ENCODE results near the gene TIMM10. TPM values are rescaled to one million over a fixed set of nuclear protein-coding genes. Genes with fewer than 3 reads are reported as not detected.

TIMM10 gene
- total and polyA plus RNA-seq, 12 donors, result 23.9 to 89.0 (median 53.7) TPM

DNA sequence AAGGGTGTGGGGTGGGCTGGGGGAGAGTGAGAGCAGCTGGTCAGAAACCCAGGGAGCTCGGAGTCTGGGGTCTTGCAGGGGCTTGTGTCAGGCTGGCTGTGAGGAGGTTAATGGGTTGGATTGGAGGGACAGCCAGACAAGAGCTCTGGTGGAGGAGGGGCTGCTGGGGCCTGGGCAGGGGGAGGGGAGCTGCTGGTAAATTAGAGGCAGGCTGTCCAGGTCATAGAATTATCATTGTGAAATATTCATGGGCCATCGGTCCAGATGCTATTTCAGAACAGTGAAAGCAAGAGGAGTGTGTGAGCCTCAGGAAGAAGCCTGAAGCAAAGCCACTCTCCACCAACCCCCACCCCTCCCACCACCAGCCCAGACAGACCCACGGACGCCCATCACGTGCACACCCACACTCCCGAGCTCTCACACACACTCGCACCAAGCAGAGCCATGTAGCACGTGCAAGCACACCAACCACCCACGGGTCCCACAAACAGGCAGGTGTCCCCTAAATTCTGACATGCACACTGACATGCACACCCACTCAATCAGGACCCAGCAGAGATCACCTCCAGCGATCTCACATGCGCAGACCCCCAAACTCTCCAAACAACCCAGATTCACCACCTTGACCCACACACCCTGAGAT, 51.4 kb downstream of the TIMM10 start:
- no peaks in the 10 kb centered on the region for H3K9me3 ChIP-seq (replicated peaks in 1 of 3)
- 36 to 59% (median 43%) methylated on average over 6 to 11 of the region's 11 CpGs for WGBS, 4 donors
- intact Hi-C loops (cut with DNase I), result loop anchor here in 1 of 2 donors (10.0 kb wide), 1 partner anchor 134 kb away; no protein-coding TSS in a partner anchor
- no peak for DNase-seq
- H3K27me3 ChIP-seq, result no peaks in the 10 kb centered on the region
- no peak overlapping the region for H3K27ac ChIP-seq
- TF ChIP-seq, protein P1, sequence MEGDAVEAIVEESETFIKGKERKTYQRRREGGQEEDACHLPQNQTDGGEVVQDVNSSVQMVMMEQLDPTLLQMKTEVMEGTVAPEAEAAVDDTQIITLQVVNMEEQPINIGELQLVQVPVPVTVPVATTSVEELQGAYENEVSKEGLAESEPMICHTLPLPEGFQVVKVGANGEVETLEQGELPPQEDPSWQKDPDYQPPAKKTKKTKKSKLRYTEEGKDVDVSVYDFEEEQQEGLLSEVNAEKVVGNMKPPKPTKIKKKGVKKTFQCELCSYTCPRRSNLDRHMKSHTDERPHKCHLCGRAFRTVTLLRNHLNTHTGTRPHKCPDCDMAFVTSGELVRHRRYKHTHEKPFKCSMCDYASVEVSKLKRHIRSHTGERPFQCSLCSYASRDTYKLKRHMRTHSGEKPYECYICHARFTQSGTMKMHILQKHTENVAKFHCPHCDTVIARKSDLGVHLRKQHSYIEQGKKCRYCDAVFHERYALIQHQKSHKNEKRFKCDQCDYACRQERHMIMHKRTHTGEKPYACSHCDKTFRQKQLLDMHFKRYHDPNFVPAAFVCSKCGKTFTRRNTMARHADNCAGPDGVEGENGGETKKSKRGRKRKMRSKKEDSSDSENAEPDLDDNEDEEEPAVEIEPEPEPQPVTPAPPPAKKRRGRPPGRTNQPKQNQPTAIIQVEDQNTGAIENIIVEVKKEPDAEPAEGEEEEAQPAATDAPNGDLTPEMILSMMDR (IDR thresholded peaks at IDR 0.05), result no peak
- no peak for TF ChIP-seq POLR2A (IDR thresholded peaks at IDR 0.05)
- H3K36me3 ChIP-seq (replicated peaks in 1 of 2), result no peaks in the 10 kb centered on the region
- H3K4me3 ChIP-seq, result no peak overlapping the region
- H3K4me1 ChIP-seq (replicated peaks in 1 of 2), result peaks cover 18 to 33% of the 10 kb centered on the region in 2 donors

Small RNA genes within 50 kb of the gene (small RNA-seq; reads per million reads assigned to genes)
- gene RN7SL605P, result 0 reads per million in 2 donors

Other genes starting within 250 kb of the TIMM10 start
- gene TNKS1BP1, start 205.8 kb downstream of the TIMM10 start, total RNA-seq, result 100 to 1,000 TPM in 7 of 9 donors, 10 to 100 TPM in 2; 24.5 to 203 (median 136) TPM
- gene TNKS1BP1, start 205.8 kb downstream of the TIMM10 start, polyA plus RNA-seq, result 100 to 1,000 TPM; 113 to 338 (median 209) TPM
- gene SSRP1, start 194.9 kb downstream of the TIMM10 start, total RNA-seq, result 10 to 100 TPM; 37.4 to 68.3 (median 59.0) TPM
- gene SSRP1, start 194.9 kb downstream of the TIMM10 start, polyA plus RNA-seq, result 100 to 1,000 TPM in 1 of 3 donors, 10 to 100 TPM in 2; 25.3 to 106 (median 31.0) TPM
- gene P2RX3, start 192.4 kb downstream of the TIMM10 start, total RNA-seq, result 1 to 10 TPM in 4 of 9 donors, under 1 TPM in 4, not detected in 1; 0.11 to 2.5 (median 0.97) TPM
- gene P2RX3, start 192.4 kb downstream of the TIMM10 start, polyA plus RNA-seq, result under 1 TPM in 2 of 3 donors, not detected in 1; 0.13 to 0.66 TPM
- gene PRG3, start 149.6 kb downstream of the TIMM10 start, total RNA-seq, result not detected
- not detected for gene PRG3, start 149.6 kb downstream of the TIMM10 start, polyA plus RNA-seq
- gene PRG2, start 140.1 kb downstream of the TIMM10 start, total RNA-seq, result under 1 TPM in 2 of 9 donors, not detected in 7; 0.27 to 0.28 TPM
- gene PRG2, start 140.1 kb downstream of the TIMM10 start, polyA plus RNA-seq, result under 1 TPM in 2 of 3 donors, not detected in 1; 0.24 to 0.97 TPM
- gene SLC43A3, start 103.6 kb downstream of the TIMM10 start, total RNA-seq, result 10 to 100 TPM; 14.0 to 72.7 (median 31.4) TPM
- 10 to 100 TPM; 20.7 to 36.1 (median 23.2) TPM for gene SLC43A3, start 103.6 kb downstream of the TIMM10 start, polyA plus RNA-seq
- 1 to 10 TPM in 3 of 9 donors, under 1 TPM in 4, not detected in 2; 0.24 to 2.1 (median 0.71) TPM for gene RTN4RL2, start 70.2 kb downstream of the TIMM10 start, total RNA-seq
- gene RTN4RL2, start 70.2 kb downstream of the TIMM10 start, polyA plus RNA-seq, result 1 to 10 TPM in 1 of 3 donors, under 1 TPM in 1, not detected in 1; 0.56 to 1.0 TPM
- gene SLC43A1, start 15.1 kb downstream of the TIMM10 start, total RNA-seq, result 10 to 100 TPM in 7 of 9 donors, 1 to 10 TPM in 2; 4.2 to 32.3 (median 25.1) TPM
- gene SLC43A1, start 15.1 kb downstream of the TIMM10 start, polyA plus RNA-seq, result 10 to 100 TPM in 2 of 3 donors, 1 to 10 TPM in 1; 3.8 to 24.8 (median 14.8) TPM
- under 1 TPM in 1 of 9 donors, not detected in 8; 0.30 TPM for gene SMTNL1, start 6.8 kb upstream of the TIMM10 start, total RNA-seq
- gene SMTNL1, start 6.8 kb upstream of the TIMM10 start, polyA plus RNA-seq, result not detected
- 100 to 1,000 TPM in 2 of 9 donors, 10 to 100 TPM in 7; 34.4 to 108 (median 82.8) TPM for gene UBE2L6, start 36.9 kb upstream of the TIMM10 start, total RNA-seq
- gene UBE2L6, start 36.9 kb upstream of the TIMM10 start, polyA plus RNA-seq, result 10 to 100 TPM; 38.0 to 89.4 (median 38.2) TPM
- gene SERPING1, start 66.9 kb upstream of the TIMM10 start, total RNA-seq, result 100 to 1,000 TPM in 7 of 9 donors, 10 to 100 TPM in 1, 1 to 10 TPM in 1; 7.0 to 423 (median 140) TPM
- 100 to 1,000 TPM; 157 to 353 (median 220) TPM for gene SERPING1, start 66.9 kb upstream of the TIMM10 start, polyA plus RNA-seq
- gene YPEL4, start 119.2 kb upstream of the TIMM10 start, total RNA-seq, result 1 to 10 TPM in 6 of 9 donors, under 1 TPM in 3; 0.18 to 4.4 (median 1.7) TPM
- gene YPEL4, start 119.2 kb upstream of the TIMM10 start, polyA plus RNA-seq, result 10 to 100 TPM in 1 of 3 donors, 1 to 10 TPM in 2; 1.6 to 15.7 (median 5.2) TPM
- 10 to 100 TPM in 8 of 9 donors, 1 to 10 TPM in 1; 6.8 to 21.1 (median 12.2) TPM for gene CLP1, start 127.0 kb upstream of the TIMM10 start, total RNA-seq
- 10 to 100 TPM in 1 of 3 donors, 1 to 10 TPM in 2; 5.5 to 10.3 (median 6.5) TPM for gene CLP1, start 127.0 kb upstream of the TIMM10 start, polyA plus RNA-seq
- 100 to 1,000 TPM in 1 of 9 donors, 10 to 100 TPM in 8; 22.6 to 111 (median 46.5) TPM for gene ZDHHC5, start 137.4 kb upstream of the TIMM10 start, total RNA-seq
- gene ZDHHC5, start 137.4 kb upstream of the TIMM10 start, polyA plus RNA-seq, result 10 to 100 TPM; 28.2 to 69.4 (median 34.9) TPM
- 10 to 100 TPM; 16.6 to 33.3 (median 22.6) TPM for gene MED19, start 181.5 kb upstream of the TIMM10 start, total RNA-seq
- 10 to 100 TPM; 13.7 to 35.7 (median 13.7) TPM for gene MED19, start 181.5 kb upstream of the TIMM10 start, polyA plus RNA-seq
- 100 to 1,000 TPM in 2 of 9 donors, 10 to 100 TPM in 7; 63.0 to 180 (median 93.0) TPM for gene TMX2, start 181.8 kb upstream of the TIMM10 start, total RNA-seq
- gene TMX2, start 181.8 kb upstream of the TIMM10 start, polyA plus RNA-seq, result 100 to 1,000 TPM in 1 of 3 donors, 10 to 100 TPM in 2; 47.0 to 210 (median 57.4) TPM
- gene SELENOH, start 210.7 kb upstream of the TIMM10 start, total RNA-seq, result 100 to 1,000 TPM; 145 to 327 (median 239) TPM
- gene SELENOH, start 210.7 kb upstream of the TIMM10 start, polyA plus RNA-seq, result 100 to 1,000 TPM in 2 of 3 donors, 10 to 100 TPM in 1; 33.8 to 150 (median 131) TPM
- not detected for gene BTBD18, start 221.1 kb upstream of the TIMM10 start, total RNA-seq
- gene BTBD18, start 221.1 kb upstream of the TIMM10 start, polyA plus RNA-seq, result not detected
- 100 to 1,000 TPM in 8 of 9 donors, 10 to 100 TPM in 1; 90.8 to 152 (median 109) TPM for gene CTNND1, start 231.0 kb upstream of the TIMM10 start, total RNA-seq
- gene CTNND1, start 231.0 kb upstream of the TIMM10 start, polyA plus RNA-seq, result 10 to 100 TPM; 26.3 to 80.2 (median 31.2) TPM